NB4 (cell line): ENCODE results near the gene SLAMF7.

Source experiments
- CTCF ChIP-seq: IDR thresholded peaks from one replicate; pipeline ENCODE4 v1.5.1; 2012; ENCODE audit warnings: low read depth, low read length
- MAX ChIP-seq: IDR thresholded peaks from 2 replicates; pipeline ENCODE4 v1.6.1; 2011; ENCODE audit warnings: low read depth, low read length
- POLR2A ChIP-seq: IDR thresholded peaks from 2 replicates; pipeline ENCODE4 v1.6.1; 2011; ENCODE audit warnings: mild to moderate bottlenecking; ENCODE audit not compliant: insufficient read length; ENCODE audit errors: extremely low read depth

- no peak for TF ChIP-seq MAX
- TF ChIP-seq CTCF, result no peak
- TF ChIP-seq POLR2A, result no peak
Measured at GRCh38 chr1:160738271-160738670, 776 bp upstream of the SLAMF7 start.
